H1 (cell line): Measurements from ENCODE around the gene TEX35. TPM values are rescaled to one million over a fixed set of nuclear protein-coding genes. Genes with fewer than 3 reads are reported as not detected.

Experiments
- CTCF ChIA-PET: fragments of 300-600 bp; sonication (Branson Sonifier 250); formaldehyde crosslinking; loops from one replicate; lab custom pipeline; 2021; ENCODE audit not compliant: partially characterized antibody; lab: Charles Lee
- POLR2A ChIA-PET: fragments of 300-600 bp; sonication (Branson Sonifier 250); formaldehyde crosslinking; loops from one replicate; lab custom pipeline; 2021; ENCODE audit warnings: inconsistent platforms; ENCODE audit not compliant: partially characterized antibody; lab: Charles Lee
- DNase-seq, 2 experiments: peaks; one replicate each; pipeline versions ENCODE4 v3.0.0 to v3.0.0-alpha.2; 2010 to 2022; ENCODE audit warnings: low spot score in 2 of 2, low read depth in 1 of 2, mixed read lengths in 1 of 2
- FAIRE-seq: peaks from 2 replicates; lab custom pipeline; 2011; peaks lifted over from hg19 to GRCh38; lab: Jason Lieb, UNC
- H2AFZ ChIP-seq: 2 replicates; pipeline ENCODE4 v1.8.1; 2012; ENCODE audit warnings: low read length, inconsistent platforms
- H2AK5ac ChIP-seq: 2 replicates; pipeline ENCODE4 v1.6.1; 2013; ENCODE audit warnings: low read depth, low read length
- H2BK120ac ChIP-seq: replicated peaks from 2 replicates; pipeline ENCODE3; 2013; ENCODE audit warnings: low read depth, low read length, inconsistent platforms
- H2BK12ac ChIP-seq: 2 replicates; pipeline ENCODE4 v1.6.1; 2013; ENCODE audit warnings: low read depth, low read length
- H2BK15ac ChIP-seq: 2 replicates; pipeline ENCODE4 v1.6.1; 2013; ENCODE audit warnings: low read length
- H2BK20ac ChIP-seq: 2 replicates; pipeline ENCODE4 v1.6.1; 2013; ENCODE audit warnings: low read length
- H2BK5ac ChIP-seq: 2 replicates; pipeline ENCODE4 v1.6.1; 2013; ENCODE audit warnings: low read depth, low read length
- H3K14ac ChIP-seq: 2 replicates; pipeline ENCODE4 v1.6.1; 2013; ENCODE audit warnings: inconsistent platforms; ENCODE audit not compliant: insufficient read length
- H3K18ac ChIP-seq: 2 replicates; pipeline ENCODE4 v1.6.1; 2013; ENCODE audit warnings: low read length; ENCODE audit errors: extremely low read depth
- H3K23ac ChIP-seq: 2 replicates; pipeline ENCODE4 v1.6.1; 2013; ENCODE audit warnings: inconsistent platforms; ENCODE audit not compliant: insufficient read length
- H3K23me2 ChIP-seq: 2 replicates; pipeline ENCODE4 v1.6.1; 2013; ENCODE audit warnings: low read depth, low read length
- H3K27ac ChIP-seq: 2 replicates; pipeline ENCODE4 v1.6.1; 2011; ENCODE audit warnings: low read depth, low read length, inconsistent platforms
- H3K27me3 ChIP-seq, 4 experiments: replicated peaks in 1 of 4; 1 replicate in 1 of 4; 2 replicates in 3 of 4; pipeline versions ENCODE4 v1.6.1 to v1.8.1; 2011 to 2013; ENCODE audit warnings: low read length in 3 of 4, mild to moderate bottlenecking in 3 of 4, inconsistent platforms in 2 of 4, mixed read lengths in 2 of 4, moderate library complexity in 1 of 4; ENCODE audit not compliant: control insufficient read depth in 3 of 4, insufficient read depth in 3 of 4; ENCODE audit errors: extremely low read depth in 1 of 4
- H3K36me3 ChIP-seq, 4 experiments: 2 replicates each; pipeline versions ENCODE4 v1.6.1 to v1.8.1; 2011 to 2013; ENCODE audit warnings: mild to moderate bottlenecking in 4 of 4, low read length in 3 of 4, moderate library complexity in 2 of 4, control low read depth in 1 of 4, inconsistent platforms in 1 of 4; ENCODE audit not compliant: insufficient read depth in 4 of 4, control insufficient read depth in 2 of 4
- H3K4ac ChIP-seq: replicated peaks from 2 replicates; pipeline ENCODE3; 2013; ENCODE audit warnings: low read length, low read depth, mixed read lengths, inconsistent platforms; ENCODE audit not compliant: insufficient read length
- H3K4me1 ChIP-seq, 4 experiments: replicated peaks in 1 of 4; 1 replicate in 1 of 4; 2 replicates in 3 of 4; pipeline versions ENCODE4 v1.6.1 to v1.8.1; 2011 to 2013; ENCODE audit warnings: low read length in 3 of 4, inconsistent platforms in 2 of 4, mixed read lengths in 1 of 4; ENCODE audit not compliant: insufficient read depth in 4 of 4, control insufficient read depth in 3 of 4
- H3K4me2 ChIP-seq, 2 experiments: 2 replicates each; pipeline versions ENCODE4 v1.6.1 to v1.8.1; 2011 to 2013; ENCODE audit warnings: low read depth in 2 of 2, low read length in 2 of 2, control low read depth in 1 of 2, inconsistent platforms in 1 of 2, mild to moderate bottlenecking in 1 of 2; ENCODE audit not compliant: insufficient read depth in 1 of 2
- H3K4me3 ChIP-seq, 4 experiments: fragments of 200-600, 300-600 bp in 1 of 4; sonication (generic), shearing (Covaris generic), sonication (Bioruptor Twin) in 1 of 4; 2 replicates each; pipeline versions ENCODE4 v1.5.1 to v1.8.1; 2011 to 2016; ENCODE audit warnings: low read length in 4 of 4, low read depth in 3 of 4, control low read depth in 2 of 4, inconsistent platforms in 2 of 4, mild to moderate bottlenecking in 2 of 4, mixed read lengths in 1 of 4, moderate library complexity in 1 of 4; ENCODE audit not compliant: insufficient read depth in 2 of 4; ENCODE audit errors: extremely low read depth in 1 of 4
- H3K56ac ChIP-seq: replicated peaks from 2 replicates; pipeline ENCODE3; 2013; ENCODE audit warnings: low read depth, mild to moderate bottlenecking, mixed read lengths, low read length, inconsistent platforms; ENCODE audit not compliant: insufficient read length
- H3K79me1 ChIP-seq: 2 replicates; pipeline ENCODE4 v1.6.1; 2013; ENCODE audit warnings: low read depth, low read length, control low read depth
- H3K79me2 ChIP-seq, 2 experiments: 2 replicates each; pipeline versions ENCODE4 v1.6.1 to v1.8.1; 2012 to 2013; ENCODE audit warnings: low read length in 2 of 2, mild to moderate bottlenecking in 2 of 2, inconsistent platforms in 1 of 2; ENCODE audit not compliant: insufficient read depth in 2 of 2, control insufficient read depth in 1 of 2
- H3K9ac ChIP-seq, 4 experiments: replicated peaks in 1 of 4; 1 replicate in 1 of 4; 2 replicates in 3 of 4; pipeline versions ENCODE4 v1.6.1 to v1.8.1; 2011 to 2013; ENCODE audit warnings: low read depth in 3 of 4, low read length in 3 of 4, control low read depth in 2 of 4, mild to moderate bottlenecking in 2 of 4, moderate library complexity in 2 of 4, inconsistent platforms in 1 of 4; ENCODE audit errors: extremely low read depth in 1 of 4
- H3K9me3 ChIP-seq, 2 experiments: 2 replicates each; pipeline versions ENCODE4 v1.6.1 to v1.8.1; 2012 to 2013; ENCODE audit warnings: mild to moderate bottlenecking in 2 of 2, moderate library complexity in 2 of 2, control low read depth in 1 of 2, inconsistent platforms in 1 of 2, low read depth in 1 of 2, low read length in 1 of 2, mixed read lengths in 1 of 2; ENCODE audit not compliant: insufficient read depth in 2 of 2
- H4K20me1 ChIP-seq, 2 experiments: replicated peaks in 1 of 2; 2 replicates each; pipeline versions ENCODE3 to v1.8.1; 2011 to 2013; ENCODE audit warnings: inconsistent platforms in 2 of 2, low read length in 2 of 2, mild to moderate bottlenecking in 1 of 2; ENCODE audit not compliant: insufficient read depth in 2 of 2, control insufficient read depth in 1 of 2
- H4K5ac ChIP-seq: 2 replicates; pipeline ENCODE4 v1.6.1; 2013; ENCODE audit warnings: low read length, low read depth, mixed read lengths, inconsistent platforms; ENCODE audit not compliant: insufficient read length
- H4K8ac ChIP-seq: 2 replicates; pipeline ENCODE4 v1.8.0; 2013; ENCODE audit warnings: mild to moderate bottlenecking, moderate library complexity, low read length, inconsistent platforms; ENCODE audit not compliant: insufficient read depth; ENCODE audit errors: extremely low read depth
- H4K91ac ChIP-seq: replicated peaks from 2 replicates; pipeline ENCODE3; 2013; ENCODE audit warnings: low read length, mixed read lengths, inconsistent platforms; ENCODE audit not compliant: insufficient read length
- CTCF ChIP-seq, 3 experiments: IDR thresholded peaks; 1 replicate in 2 of 3; 2 replicates in 1 of 3; pipeline versions ENCODE4 v1.5.1 to v1.6.1; 2011; ENCODE audit warnings: low read length in 3 of 3, mild to moderate bottlenecking in 3 of 3, inconsistent platforms in 2 of 3, low read depth in 1 of 3, moderate library complexity in 1 of 3; ENCODE audit not compliant: insufficient read depth in 1 of 3; ENCODE audit errors: control extremely low read depth in 1 of 3
- E2F6 ChIP-seq: IDR thresholded peaks from 2 replicates; pipeline ENCODE4 v1.6.1; 2012; ENCODE audit warnings: inconsistent platforms
- SIN3A ChIP-seq, 2 experiments: IDR thresholded peaks in 1 of 2; conservative IDR thresholded peaks in 1 of 2; 2 replicates each; pipeline ENCODE4 v1.6.1; 2011 to 2012; ENCODE audit warnings: low read length in 2 of 2, improper control_type of control experiment in 1 of 2, low read depth in 1 of 2, mild to moderate bottlenecking in 1 of 2
- YY1 ChIP-seq: IDR thresholded peaks from 2 replicates; pipeline ENCODE4 v1.6.1; 2011; ENCODE audit warnings: low read depth, mild to moderate bottlenecking, low read length
- WGBS, 2 experiments: shearing (Covaris generic) in 1 of 2; methylation state at CpG; one replicate each; pipeline versions ENCODE4 v1.1.6 to v1.1.7; 2013 to 2015; ENCODE audit warnings: low lambda C conversion rate in 2 of 2, mixed read lengths in 2 of 2, inconsistent platforms in 1 of 2, low coverage in 1 of 2, missing lambda C conversion rate in 1 of 2; ENCODE audit not compliant: insufficient replicate concordance in 2 of 2, insufficient coverage in 1 of 2, insufficient read length in 1 of 2; ENCODE audit errors: extremely low coverage in 1 of 2, missing lambda C conversion rate in 1 of 2; 5-methylcytosine and 5-hydroxymethylcytosine counted together
- polyA plus RNA-seq, 7 experiments: library from polyadenylated mRNA; depleted of rRNA in 3 of 7; stranded (reverse) in 5 of 7; unstranded in 2 of 7; fragments of >200 nt in 5 of 7; fragments of 200-250 nt in 2 of 7; gene quantifications; 1 replicate in 5 of 7; 2 replicates in 1 of 7; 4 replicates in 1 of 7; pipeline versions ENCODE4 v1.2.1 to v1.2.3, GENCODE V29; 2011 to 2013; ENCODE audit warnings: missing spikeins in 2 of 7, mixed read lengths in 2 of 7
- total RNA-seq: library from RNA; stranded (reverse); fragmentation: NEBNext Ultra II Directional; extraction: Animal tissue kit (Norgen Biotek cat#: 25700); gene quantifications from 2 replicates; pipeline ENCODE4 v1.2.1, GENCODE V29; 2021

The TEX35 gene
- total and polyA plus RNA-seq, 2 of the 8 experiments (the other 6 are each of a cell fraction or from before 2014, with no cell fraction given), result 0.03 TPM; not detected in 1

GRCh38 chr1:178503849-178504248 is 9.1 kb upstream of the TEX35 start:
- H3K27me3 ChIP-seq, result no peaks in the 10 kb centered on the region
- no peak for DNase-seq
- H2BK15ac ChIP-seq, result no peak overlapping the region
- no peaks in the 10 kb centered on the region for H3K9me3 ChIP-seq
- H4K91ac ChIP-seq, result no peak overlapping the region
- no peaks in the 10 kb centered on the region; the same call in 1 of the 2 replicates for H3K79me1 ChIP-seq
- H3K4me1 ChIP-seq, result no peaks in the 10 kb centered on the region; a peak in 1 of 7 replicates
- no peak overlapping the region for H2AFZ ChIP-seq
- no peaks in the 10 kb centered on the region; the same call in none of the 2 replicates for H3K23me2 ChIP-seq
- H3K4me3 ChIP-seq, result no peak overlapping the region
- H4K20me1 ChIP-seq, result no peaks in the 10 kb centered on the region
- H3K14ac ChIP-seq, result no peak overlapping the region
- H3K4me2 ChIP-seq, result no peak overlapping the region
- H3K4ac ChIP-seq, result no peak overlapping the region
- H3K18ac ChIP-seq, result no peak overlapping the region
- H3K36me3 ChIP-seq, result no peaks in the 10 kb centered on the region
- no peak overlapping the region for H2BK120ac ChIP-seq
- no peak overlapping the region for H2BK20ac ChIP-seq
- H3K9ac ChIP-seq, result no peak overlapping the region
- H3K79me2 ChIP-seq, result no peaks in the 10 kb centered on the region
- 59% methylated on average over 5 of the region's 6 CpGs; no CpG with 5 or more reads in 1 of the 2 experiments for WGBS, 2 experiments
- H2BK12ac ChIP-seq, result no peak overlapping the region
- H3K56ac ChIP-seq, result no peak overlapping the region
- no peak overlapping the region for H3K27ac ChIP-seq
- H2BK5ac ChIP-seq, result no peak overlapping the region
- ChIA-PET CTCF (interaction anchor here (0.7 to 13.1 kb wide), 13 partner anchors 8 to 472 kb away, joined by 3 to 238 read pairs (median 3); partner anchors contain the start of gene TEX35), POLR2A (interaction anchor here (1.2 kb wide), 1 partner anchor 9 kb away, joined by 3 read pairs; no protein-coding TSS in a partner anchor)
- FAIRE-seq, result no peak
- no peak overlapping the region for H2AK5ac ChIP-seq
- H4K8ac ChIP-seq, result no peak overlapping the region
- no peak overlapping the region for H3K23ac ChIP-seq
- TF ChIP-seq E2F6, result no peak
- no peak for TF ChIP-seq SIN3A (conservative IDR thresholded peaks at IDR 0.05 in 1 of 2, IDR thresholded peaks at IDR 0.05 in 1 of 2; ENCODE audit: low read depth in 1 of 2, low read length in 2 of 2)
- TF ChIP-seq CTCF (IDR thresholded peaks at IDR 0.05; ENCODE audit: control extremely low read depth in 1 of 3, insufficient read depth in 1 of 3, low read depth in 1 of 3, low read length in 3 of 3), result no peak
- TF ChIP-seq YY1, result no peak
- H4K5ac ChIP-seq, result no peak overlapping the region
